ELF-1 (cell line): ENCODE results near the gene BCL2.

Source experiments
- DNase-seq: peaks from one replicate; pipeline ENCODE4 v3.0.0-alpha.2; 2016; ENCODE audit warnings: low read depth, low spot score

Gene BCL2

DNA sequence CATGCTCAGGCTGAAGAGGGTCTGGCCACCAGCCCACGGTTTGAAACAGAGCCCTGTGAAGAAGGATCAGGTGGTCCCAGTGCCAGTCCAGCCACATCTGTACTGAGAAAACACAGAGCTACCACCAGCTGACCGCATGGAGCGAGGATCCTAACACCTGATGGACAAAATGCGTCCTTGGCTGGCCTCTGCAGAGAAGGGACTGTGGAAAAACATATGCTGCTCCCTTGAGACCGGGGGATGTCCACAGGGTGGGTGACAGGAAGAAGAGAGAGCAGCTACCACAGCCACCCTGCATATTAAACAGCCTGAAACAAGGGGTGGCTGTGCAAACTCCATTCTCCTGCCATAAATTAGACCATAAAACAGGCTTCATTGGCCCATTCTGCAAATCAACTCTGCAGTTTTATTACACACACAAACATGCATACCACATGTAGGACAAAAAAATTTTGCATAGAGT is 137.2 kb downstream of the BCL2 start:
- no peak for DNase-seq

DNA sequence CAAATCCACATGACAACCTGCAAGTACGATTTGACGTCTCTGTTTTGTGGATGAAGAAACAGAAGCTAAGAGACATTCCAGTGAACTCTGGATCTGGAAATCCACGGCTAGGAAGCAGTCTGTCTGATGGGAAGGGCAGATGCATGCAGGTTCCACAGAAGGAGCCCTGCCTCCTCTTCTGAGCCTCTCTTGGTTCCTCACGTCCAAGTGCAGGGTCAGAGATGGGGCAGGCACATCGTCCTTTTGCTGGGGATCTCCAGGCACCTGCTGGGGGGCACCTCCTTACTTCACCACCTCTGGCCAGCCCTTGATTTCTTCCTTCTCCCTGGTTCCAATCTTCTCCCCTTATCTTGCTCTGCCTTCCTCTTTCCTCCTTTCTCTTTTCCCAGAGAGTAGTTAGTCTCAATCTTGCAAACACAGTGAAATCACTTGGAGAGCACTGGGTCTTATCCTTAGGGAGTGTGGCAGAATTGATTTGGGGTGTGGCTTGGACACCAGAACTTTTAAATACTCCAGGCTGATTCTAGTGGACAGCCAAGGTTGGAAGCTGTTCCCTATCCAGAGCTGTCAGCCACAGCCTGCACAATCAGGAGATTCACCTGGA is 137.8 kb downstream of the BCL2 start:
- no peak for DNase-seq

DNA sequence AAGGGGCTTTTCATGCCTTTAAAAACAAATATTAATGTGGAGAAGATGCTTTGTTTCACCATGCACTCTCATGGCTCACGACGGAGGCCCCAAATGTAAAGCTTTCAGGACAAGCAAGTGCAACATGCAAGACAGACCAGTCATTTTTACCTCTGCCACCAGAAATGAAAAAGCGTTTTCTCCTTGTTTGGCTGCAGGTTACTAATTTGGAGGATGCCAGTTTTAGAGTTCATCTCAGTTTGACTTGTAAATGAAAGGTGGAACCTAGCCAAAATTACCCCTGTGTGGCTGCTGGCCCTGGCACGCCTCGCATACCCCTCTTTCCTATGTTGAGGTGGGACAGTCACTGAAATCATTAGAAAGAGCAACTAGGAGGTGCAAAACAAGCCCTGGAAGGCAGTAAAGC is 138.6 kb downstream of the BCL2 start:
- DNase-seq, result no peak

DNA sequence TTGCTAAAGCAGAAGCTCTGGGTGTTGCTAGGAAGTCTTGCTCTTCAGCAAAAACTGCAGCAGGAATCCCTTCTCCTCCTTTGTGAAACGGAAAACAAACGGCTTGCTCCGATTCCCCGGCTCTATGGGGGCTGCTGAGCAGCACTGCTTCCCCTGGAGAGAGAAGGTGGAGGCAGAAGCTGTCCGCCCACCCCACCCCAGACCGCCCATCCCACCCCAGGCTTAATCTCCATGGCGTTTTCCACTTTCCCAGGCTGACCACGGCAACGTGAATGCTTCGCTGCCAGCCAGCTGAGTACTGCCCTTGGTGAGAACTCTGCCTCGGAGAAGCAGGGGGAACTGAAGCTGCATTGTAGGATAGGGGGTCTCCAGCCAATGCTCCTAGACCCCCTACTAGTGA is 139.2 kb downstream of the BCL2 start:
- no peak for DNase-seq

DNA sequence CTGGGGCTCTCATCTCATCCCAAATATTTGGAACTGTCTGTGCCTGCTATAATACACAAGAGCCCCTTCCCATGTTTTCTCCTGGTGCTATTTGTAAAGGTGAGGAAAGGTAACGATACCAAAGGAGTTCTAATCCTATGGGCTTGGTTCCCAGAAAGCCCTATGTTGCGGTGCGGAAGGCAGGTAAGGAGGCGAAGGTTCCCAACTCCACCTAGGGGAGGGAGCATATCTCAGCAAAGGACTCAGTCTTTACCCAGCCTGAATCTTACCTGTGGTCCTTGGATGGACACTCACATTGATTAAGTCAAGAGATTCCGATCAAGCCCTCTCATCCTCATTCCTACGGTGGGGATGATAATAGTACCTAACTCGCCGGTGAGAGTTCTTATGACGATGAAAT is 140.1 kb downstream of the BCL2 start:
- DNase-seq, result no peak

DNA sequence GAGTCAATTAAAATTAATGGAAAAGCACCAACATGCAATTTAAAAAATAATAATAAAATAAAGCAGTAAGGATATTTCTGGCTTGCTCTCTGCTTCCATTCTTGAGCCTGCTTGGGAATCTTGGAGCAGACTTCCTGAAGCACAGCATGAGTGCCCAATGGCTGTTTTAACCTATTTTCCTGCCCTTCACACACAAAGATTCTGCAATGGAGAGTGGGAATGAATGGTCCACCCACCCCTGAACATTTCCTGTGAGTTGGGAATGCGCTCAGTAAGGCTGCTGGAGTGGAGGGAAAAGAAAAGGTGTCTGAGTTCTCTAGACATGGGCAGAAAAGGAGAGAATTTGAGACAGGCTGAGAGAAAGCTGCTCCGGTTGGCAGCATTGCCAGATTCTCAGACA is 140.6 kb downstream of the BCL2 start:
- no peak for DNase-seq

DNA sequence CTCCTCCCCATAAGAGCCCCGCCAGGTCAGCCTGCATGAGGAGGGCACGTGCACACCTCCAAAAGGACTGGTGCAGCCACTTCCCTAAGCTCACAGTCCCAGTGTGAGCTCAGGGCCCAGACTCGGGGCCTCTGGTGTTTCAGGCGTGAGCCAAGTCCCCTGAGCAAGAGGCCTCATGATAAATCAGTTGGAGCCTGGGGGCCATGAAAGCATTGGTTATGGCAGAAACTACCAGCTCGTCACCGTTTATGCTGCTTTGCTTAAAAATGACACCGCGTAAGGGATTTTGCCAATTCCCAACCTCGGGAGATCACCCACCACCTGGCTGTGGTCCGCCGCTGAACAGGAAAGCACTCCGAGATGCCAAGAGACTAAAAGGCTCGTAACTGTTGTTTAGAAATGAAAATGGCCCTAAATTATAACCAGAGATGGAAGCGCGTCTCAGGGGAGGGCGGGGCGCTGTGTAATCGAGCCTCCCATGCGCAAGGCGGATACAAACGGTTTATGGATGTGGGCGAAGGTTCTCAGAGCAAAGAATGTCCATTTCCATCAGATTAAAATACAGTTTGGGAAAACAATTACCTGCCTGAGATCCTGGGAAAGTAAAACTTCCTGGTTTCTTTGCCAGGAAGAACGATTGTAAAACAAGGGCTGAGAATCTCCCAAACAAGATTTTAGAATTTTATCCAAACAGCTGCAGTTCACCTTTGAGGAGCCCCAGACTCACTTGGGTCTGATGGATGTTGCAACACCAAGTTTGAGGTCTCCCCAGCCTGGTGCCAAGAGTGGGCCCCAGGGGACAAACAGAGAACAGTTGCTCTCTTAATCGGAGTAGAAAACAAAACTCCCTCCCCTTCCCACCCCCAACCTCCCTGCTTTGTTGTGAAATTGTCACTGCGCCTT is 141.4 kb downstream of the BCL2 start:
- peak; percentile 44 for DNase-seq

DNA sequence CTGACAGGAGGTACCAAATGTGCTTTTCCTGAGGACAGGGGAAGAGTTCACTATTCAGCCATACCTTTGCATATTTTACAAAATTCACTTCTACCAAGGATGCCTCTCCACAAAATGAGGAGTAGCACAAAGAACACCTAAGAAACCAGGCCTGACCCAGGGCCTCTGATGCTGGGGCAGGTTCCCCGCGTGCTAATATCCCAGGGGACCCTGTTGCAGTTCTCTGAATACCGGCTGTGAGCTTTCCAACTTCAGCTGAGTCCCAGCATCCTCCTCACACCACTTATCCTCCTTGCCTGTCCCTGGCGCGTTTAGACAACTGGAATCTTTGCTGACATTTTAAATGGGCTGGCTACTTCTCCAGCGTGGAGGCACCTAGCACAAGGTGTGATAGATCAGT is 142.3 kb downstream of the BCL2 start:
- DNase-seq, result no peak

DNA sequence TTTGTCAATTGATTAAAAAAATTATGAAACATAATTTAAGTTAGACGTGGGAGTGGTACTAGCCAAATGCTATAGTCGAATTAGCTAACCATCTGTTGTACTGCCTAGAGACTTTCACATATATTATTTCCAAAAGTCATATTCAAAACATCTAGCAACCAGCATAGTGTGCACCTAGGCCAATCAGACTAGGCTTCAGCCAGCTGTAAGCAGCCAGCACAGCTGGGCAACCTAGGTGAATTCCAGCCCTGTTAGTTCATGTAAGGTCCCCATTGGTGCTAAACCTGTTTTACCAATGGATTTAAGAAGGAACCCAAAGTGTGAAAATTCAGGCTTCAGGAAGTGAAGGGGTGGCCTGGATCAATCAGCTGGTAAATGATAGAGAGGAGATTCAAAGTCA is 144.3 kb downstream of the BCL2 start:
- DNase-seq, result no peak

DNA sequence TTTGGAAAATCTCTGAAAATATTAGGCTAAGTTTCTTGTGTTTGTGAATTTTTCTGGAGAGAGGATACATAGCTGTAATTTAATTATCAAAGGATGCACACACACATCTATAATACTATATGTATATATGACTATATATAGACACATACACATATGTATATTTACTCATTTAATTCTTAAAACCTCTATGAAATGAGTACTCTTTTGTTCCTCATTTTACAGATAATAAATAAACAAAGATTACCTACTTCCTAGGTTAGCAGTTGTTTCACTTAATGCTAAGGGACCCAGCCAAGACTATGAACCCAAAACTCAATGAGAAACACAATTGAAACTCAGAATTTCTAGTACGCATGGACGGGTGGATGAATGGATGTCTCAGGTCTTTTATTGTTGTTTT is 145.6 kb downstream of the BCL2 start:
- DNase-seq, result no peak

DNA sequence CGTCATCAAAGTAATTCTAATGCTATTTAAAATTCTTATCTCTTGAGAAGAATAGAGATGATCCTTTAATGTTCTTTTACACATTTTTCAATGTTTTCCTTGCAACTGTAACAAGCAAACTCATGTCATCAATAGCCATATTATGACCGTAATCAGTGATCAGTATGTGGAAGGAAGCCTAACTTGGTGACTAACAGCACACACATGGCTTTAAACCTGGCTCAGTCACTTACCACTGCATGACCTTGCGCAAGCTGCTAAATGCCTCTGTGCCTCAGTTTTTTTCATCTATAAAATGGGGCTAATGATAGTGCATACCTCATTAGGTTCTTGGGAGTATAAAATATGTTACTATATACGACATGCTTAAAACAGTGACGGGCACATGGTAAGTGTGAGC is 149.7 kb downstream of the BCL2 start:
- no peak for DNase-seq

DNA sequence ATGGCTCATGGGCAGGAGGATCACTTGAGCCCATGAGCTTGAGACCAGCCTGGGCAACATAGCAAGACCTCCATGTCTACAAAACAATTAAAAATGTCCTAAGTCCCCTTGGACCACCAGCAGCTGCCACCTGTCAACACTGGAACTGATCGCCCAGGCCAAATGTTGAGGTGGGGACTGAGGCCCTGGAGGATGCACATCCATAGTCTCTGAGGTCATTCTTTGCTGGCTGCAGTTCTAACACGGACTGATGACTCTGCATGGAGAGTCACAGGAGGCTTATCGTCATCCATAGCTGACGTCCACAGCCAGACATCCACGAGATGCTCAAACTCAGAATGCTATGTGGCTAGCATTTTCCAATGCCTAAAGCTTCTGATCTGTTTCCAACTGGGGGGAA is 151.3 kb downstream of the BCL2 start:
- no peak for DNase-seq

DNA sequence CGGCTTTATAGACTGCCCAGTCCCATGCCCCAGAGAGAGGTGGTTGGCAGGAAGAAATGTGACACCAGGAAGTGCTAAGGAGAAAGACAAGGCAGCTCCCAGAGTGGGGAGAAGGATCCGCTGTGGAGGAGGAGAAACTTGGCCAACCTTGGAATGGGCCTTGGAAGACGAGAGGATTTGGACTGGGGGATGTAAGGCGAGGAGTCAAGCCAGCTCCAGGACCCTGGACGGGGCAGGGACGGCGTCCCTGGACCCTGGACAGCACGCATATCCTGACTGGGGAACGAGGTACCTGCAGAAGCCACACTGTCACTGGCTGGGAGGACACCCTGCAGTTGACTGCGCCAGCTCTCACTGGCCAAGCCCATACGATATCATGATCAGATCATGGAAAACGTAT is 153.4 kb downstream of the BCL2 start:
- no peak for DNase-seq

DNA sequence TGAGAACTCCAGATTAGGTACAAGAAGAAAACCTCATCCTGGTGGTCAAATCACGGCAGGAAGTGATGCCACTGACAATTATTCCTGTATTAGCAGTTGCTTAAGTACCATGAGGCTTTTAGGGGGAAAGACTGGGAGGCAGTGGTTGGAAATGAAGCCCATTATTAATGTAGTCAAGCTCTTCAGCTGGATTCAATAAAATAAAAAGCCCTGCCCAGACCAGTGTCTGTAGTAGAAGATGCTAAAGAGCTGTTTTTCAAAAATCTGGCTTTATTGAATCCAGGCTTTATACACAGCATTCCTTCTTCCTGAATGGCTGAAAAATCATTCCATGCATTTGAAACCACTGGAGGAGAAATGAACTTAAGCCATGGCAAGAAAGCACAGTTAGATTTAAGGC is 155.2 kb downstream of the BCL2 start:
- DNase-seq, result no peak

DNA sequence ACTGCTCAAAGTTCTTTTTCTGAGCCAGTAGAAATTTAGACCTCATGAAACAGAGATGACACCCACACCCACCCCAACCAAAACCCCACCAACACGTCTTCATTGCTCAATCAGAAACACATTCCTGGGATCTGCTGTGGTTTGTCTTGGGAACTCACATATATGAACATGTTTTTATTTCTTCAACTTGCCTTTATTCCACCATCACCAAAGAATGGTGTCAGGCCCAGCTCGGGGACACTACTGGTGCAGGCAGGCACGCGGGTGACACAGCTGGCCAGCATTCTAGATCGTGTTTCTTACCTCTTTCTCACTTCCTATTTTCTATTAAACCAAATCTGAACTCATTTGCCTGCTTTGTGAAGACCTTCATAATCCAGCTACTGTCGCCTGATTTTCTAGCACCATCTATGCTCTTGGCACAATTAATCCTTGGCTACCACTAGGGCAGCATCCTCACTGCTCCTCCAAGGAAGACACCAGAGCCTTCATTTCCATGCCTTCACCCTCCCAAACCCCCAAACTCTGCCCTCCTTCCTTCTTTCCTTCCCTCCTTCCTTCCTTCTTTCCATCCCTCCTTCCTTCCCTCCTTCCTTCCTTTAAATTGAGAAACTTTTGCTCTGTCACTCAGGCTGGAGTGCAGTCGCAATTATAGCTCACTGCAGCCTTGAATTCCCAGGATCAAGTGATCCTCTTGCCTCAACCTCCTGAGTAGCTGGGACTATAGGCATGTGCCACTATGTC is 157.1 kb downstream of the BCL2 start:
- no peak for DNase-seq

DNA sequence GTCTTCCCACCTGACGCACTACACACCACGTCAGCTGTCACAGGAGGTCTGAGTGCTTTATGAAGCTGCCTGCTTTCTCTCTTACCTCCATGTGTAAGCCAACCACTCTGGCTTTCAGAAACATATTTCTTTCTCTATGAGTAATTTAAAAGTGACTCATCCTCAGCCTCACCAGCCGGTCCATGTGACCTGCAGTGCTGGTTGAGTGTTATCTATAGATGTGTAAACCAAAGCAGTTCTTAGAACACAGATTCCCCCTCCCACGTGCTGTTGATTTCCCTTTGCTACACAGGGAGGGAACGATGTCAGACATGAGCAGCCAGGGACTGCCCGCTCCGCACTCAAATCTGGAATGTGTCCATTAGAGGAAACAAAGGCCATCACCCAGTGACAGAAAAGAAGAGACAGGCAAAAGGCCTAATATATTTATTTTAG is 157.8 kb downstream of the BCL2 start:
- peak; percentile 11 for DNase-seq

DNA sequence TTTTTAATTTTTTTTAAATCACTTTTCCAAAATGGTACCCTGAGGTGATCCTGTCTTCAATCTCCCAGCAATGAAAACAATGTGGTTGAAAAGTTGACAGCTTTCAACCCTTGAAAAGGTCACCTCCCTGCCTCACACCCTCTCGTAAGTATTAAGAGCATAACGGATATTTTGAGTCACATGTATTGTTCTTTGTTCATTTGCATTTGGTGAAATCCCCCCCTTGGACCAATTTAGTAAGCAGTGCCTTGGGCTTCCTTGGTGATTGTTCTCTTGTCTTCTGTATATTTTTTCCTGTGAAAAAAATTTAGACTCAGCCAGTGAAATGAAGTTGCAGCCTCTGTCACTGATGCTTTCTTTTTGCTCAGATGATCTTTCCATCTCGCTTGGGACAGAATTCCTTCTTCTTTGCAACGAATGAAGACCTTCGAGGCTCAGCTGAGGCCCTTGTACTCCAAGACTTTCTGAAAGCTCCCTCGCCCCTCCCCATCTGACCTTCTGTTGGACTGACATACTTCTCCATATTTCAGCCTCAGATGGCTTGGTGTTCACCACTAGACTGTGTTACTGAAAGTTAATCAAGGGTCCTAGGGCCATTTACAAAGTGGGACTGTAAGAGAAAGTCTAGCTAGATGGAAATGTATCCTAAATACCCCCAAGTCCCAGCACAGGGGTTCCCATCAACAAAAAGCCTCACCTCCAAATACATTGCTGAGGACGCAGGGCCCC is 158.4 kb downstream of the BCL2 start:
- no peak for DNase-seq

DNA sequence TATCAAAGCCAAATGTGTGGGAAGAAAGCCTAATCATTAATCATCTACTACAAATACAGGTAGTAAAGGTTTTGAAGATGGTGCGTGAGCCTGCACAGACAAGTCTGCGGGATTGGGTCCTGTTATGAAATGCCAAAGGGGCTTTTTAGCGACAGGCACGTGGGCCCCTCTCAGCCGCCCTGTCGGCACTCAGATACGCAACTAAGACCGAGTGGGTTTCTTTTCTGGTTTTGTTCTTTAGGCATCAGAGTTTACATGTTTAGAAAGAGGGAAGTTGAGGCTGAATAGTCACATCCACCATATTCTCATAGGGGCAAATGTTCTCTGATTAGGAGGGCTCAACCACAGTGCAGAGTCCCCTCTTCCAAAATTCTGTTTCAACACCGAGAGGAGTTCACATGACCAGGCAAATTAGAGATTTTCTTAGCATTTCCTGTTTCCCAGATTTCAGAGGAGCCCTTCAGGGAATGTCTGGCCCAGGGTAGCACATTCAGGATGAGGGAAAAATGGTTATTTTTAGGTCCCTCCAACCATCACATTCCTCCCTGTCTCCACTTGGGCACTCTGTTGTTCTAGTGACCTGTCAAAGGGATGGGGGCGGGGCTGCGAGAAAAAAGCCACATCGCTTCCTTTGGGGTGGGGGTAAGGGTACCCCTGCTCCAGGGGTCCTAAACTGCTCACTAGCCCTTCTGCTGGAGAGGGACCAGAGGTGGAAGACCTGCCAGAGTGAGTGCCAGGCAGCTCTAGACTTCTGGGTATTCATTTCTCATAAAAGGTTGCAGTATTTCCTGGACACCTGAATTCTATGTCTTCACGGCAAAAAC is 159.2 kb downstream of the BCL2 start:
- no peak for DNase-seq

DNA sequence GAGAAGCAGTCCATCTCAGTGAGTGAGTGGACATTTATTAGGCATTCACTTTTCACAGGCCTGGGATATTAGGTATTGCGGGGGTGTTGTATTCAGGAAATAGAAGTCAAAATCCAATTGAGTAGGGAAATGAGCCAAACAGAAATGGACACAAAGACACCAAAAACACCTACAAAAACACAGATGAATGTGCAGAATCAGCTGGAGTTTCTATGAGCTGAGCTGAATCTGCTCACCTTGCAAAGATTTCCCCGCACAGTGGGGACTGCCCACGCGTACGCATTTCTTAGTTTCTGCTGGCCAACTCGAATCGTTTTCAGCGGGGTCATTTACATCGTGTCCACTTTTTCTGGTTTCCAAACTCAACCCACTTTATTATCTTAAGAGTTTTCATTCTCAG is 160.0 kb downstream of the BCL2 start:
- DNase-seq, result no peak

DNA sequence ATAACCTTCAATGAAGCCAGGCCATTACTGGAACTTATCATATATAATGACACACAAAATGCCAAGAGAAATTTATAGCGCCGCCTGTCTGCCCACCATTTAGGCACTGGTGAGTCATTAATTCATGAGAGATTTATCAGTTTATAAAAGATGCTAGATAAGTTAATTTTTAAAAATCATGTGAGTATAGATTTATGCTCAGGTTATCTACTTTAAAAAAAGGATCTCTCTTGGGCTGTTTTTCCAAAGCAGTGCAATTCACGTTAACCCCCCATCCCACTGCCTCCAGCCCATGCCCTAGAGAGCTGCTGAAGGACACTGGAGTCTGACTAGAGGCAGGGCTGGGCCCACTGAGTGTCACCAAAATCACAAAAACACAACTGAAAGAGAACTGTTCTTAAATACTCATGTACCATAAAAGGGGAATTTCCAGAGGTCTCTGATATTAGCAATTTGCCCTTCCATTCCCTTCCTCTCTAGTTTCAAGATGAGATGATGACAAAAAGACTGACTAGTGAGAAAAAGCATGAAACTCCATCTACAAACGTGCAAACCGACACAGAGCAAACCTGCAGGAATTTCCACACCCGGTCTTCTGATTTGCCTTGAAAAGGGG is 160.8 kb downstream of the BCL2 start:
- no peak for DNase-seq
